CD4-positive, alpha-beta T cell treated with Interleukin-6 at 100 ng/mL for 8 hours (primary cell): ENCODE measurements around the gene ORC1.

ENCODE experiments used
- DNase-seq: peaks from one replicate; pipeline ENCODE4 v3.0.0-alpha.2; 2020; ENCODE audit warnings: mixed read lengths, low spot score

Gene ORC1

DNA sequence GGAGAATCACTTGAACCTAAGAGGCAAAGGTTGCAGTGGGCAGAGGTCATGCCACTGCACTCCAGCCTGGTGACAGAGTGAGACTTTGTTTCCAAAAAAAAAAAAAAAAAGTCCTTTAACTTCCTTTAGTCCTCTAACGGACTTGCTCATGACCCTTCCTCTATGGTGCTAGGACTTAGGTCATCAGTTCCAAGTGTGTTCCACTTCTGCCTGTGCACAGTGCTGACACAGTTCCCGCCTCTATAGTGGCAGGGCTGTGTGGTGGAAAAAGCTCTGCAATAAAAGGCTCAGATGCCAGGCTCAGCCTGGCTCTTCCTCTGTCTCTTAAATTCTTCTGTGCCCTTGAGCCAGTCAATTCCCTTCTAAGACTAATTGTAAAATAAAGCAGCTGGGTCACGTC is 60.2 kb downstream of the ORC1 start:
- DNase-seq: no peak

DNA sequence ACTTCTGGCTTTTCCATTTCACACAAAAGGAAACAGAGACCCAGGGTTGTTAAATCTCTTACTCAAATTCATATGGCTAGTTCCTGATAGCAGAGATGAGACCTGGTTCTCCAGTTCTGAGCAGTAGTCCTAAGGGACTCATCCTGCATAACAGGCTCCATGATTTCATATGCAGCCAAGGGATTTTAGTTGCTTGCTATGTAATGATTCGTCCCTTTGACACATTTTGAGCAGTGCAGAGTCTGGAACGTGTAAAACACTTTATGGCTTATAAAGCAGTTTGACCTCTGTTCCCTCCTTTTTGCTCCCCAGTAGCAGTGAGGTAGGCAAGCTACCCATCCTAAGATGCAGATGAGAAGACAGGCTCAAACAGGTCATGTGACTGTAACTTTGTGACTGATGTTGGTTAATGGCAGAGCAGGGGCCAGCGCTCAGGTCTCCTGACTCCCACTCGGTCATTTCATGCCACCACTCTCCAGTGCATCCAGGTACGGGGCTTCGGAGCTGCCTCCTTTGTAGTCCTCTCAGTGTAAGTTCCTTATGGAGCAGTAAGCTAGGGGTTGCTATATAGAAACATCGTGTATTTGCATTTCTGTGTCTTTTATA is 62.5 kb downstream of the ORC1 start:
- no peak for DNase-seq

DNA sequence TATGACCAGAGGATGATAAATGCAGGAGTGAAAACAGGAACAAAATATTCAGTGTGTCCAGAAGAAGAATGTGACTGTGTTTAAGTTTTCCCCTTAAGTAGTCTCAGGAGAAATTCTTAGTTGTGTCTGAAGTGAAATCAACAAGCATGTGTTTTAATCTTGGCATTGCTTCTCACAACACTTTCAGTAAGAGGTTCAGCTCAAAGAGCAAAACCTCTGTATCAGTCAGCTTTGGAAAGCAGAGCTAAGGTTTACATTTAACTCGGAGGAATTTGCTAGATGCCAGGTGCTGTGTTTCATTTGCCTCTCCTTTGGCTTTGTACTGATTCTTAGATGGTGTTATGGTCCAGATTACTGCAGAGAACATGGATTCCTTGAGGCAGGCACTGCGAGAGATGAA is 66.8 kb downstream of the ORC1 start:
- no peak for DNase-seq

DNA sequence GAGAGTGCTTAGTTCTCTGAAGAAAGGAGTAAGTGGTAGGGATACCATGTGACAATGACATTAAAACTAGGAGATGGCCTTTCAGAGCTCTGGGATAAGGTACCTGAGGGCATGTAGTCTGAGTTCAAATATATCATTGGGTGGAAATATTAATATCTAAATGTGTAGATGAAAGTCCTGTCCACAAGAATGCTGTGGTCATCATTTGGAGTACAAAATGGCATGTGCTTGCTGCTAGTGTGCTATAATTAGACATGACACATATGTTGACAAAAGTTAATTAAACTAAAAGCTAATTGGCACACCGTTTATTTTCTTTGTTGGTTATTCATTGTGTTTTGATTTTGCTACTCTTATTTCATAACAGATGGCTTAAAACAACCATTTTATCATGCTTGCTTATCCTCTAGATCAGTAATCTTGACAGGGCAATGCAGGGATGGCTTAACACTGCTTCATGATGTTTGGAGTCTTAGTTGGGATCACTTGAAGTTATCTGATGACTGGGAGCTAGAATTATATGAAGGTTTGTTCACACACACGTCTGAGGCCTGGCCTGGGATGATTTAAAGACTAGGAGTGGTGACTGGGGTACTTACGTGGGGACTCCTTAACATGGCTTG is 69.2 kb downstream of the ORC1 start:
- DNase-seq: no peak

DNA sequence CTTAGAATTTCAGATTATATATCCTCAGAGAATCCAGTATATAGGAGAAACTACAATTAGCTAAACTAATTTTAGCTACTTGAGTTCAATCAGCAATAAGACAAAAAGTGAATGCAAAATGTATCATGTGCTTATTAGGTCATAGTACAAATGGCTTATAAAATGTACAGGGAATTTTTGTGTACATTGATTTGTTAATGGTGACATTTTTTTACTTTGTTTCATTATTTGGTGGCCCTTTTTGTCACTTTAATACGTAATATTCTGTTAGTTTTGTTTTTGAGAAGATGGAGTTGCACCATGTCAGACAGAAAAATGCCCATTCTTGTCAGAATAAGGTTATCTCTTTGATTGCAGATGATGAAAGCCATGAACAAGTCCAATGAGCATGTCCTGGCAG is 71.8 kb downstream of the ORC1 start:
- no peak for DNase-seq

DNA sequence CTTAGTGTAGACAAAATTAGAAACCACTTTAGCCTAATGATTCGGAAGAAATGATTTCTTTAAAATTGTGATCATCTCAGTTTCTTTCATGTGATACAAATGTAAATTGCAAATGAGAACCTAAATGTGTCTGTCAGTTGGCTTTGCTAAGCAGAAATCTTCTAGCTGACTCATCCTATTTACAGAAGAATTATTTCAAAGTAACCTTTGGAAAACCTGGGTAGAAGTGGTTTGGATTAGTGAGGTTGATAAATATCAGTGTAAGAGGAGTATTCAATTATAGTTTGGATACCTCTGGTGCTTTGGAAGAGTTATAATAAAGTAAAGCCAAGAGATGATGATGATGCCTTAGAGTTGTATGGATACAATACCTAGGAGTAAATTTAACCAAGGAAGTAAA is 75.6 kb downstream of the ORC1 start:
- no peak for DNase-seq

DNA sequence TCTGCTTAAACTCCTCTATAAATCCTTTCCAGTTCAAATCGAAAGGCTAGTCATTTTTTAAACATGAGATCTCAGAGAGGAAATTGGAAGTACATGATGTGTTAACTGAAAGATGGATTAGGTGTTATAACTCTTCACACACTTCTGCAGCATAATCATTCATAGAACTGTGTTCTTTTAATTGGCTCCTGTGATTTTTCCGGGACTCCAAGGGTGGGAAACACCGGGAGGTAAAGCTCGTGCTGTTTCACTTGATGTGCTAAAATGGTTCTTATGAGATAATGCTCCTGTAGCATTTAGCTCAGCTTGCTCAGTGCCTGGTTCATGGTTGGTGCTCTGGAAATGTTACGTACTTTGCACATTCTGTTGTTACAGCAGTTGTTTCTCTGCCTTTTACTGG is 78.4 kb downstream of the ORC1 start:
- no peak for DNase-seq

DNA sequence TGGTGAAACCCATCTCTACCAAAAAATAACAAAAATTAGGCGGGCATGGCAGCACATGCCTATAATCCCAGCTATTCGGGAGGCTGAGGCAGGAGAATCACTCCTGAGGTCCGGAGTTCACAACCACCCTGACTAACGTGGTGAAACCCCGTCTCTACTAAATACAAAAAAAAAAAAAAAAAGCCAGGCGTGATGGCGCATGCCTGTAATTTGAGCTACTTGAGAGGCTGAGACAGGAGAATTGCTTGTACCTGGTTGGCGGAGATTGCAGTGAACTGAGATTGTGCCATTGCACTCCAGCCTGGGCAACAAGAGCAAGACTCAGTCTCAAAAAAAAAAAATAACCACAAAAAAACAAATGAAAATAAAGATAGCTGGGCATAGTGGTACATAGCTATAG is 80.5 kb downstream of the ORC1 start:
- DNase-seq: no peak
